Loucy (cell line): ENCODE results near the gene JOSD2.

ENCODE experiments used
- H2AFZ ChIP-seq: fragments of 200-600 bp; sonication (generic); 2 replicates; pipeline ENCODE4 v1.6.0; 2016; ENCODE audit warnings: antibody characterized with exemption, mild to moderate bottlenecking, low read length, moderate library complexity
- H3F3A ChIP-seq: fragments of 200-600 bp; 2 replicates; pipeline ENCODE4 v1.6.0; 2016; ENCODE audit warnings: antibody characterized with exemption, low read depth, mild to moderate bottlenecking
- H3K27me3 ChIP-seq: fragments of 200-600 bp; sonication (generic); 2 replicates; pipeline ENCODE4 v1.6.1; 2014; ENCODE audit warnings: low read length, mild to moderate bottlenecking; ENCODE audit not compliant: insufficient read depth, poor library complexity, severe bottlenecking
- H3K36me3 ChIP-seq: fragments of 200-600 bp; sonication (generic); 2 replicates; pipeline ENCODE4 v1.6.1; 2016; ENCODE audit warnings: low read length; ENCODE audit not compliant: insufficient read depth
- H3K4me1 ChIP-seq: fragments of 200-600 bp; sonication (generic); 2 replicates; pipeline ENCODE4 v1.5.1; 2014; ENCODE audit warnings: low read length, mild to moderate bottlenecking; ENCODE audit not compliant: insufficient read depth, poor library complexity, severe bottlenecking
- H3K4me2 ChIP-seq: fragments of 200-600 bp; sonication (generic); 2 replicates; pipeline ENCODE4 v1.6.0; 2014; ENCODE audit warnings: antibody characterized with exemption, low read length, low read depth, mild to moderate bottlenecking; ENCODE audit not compliant: poor library complexity, severe bottlenecking
- H3K4me3 ChIP-seq: fragments of 200-600 bp; sonication (generic); 2 replicates; pipeline ENCODE4 v1.5.1; 2014; ENCODE audit warnings: low read length, mild to moderate bottlenecking, mixed read lengths; ENCODE audit not compliant: poor library complexity, severe bottlenecking
- H3K79me2 ChIP-seq: fragments of 200-600 bp; sonication (generic); 2 replicates; pipeline ENCODE4 v1.6.1; 2014; ENCODE audit warnings: low read length; ENCODE audit not compliant: insufficient read depth
- H3K9ac ChIP-seq: fragments of 200-600 bp; sonication (generic); 2 replicates; pipeline ENCODE4 v1.6.0; 2014; ENCODE audit warnings: mild to moderate bottlenecking, low read depth, low read length, moderate library complexity; ENCODE audit not compliant: poor library complexity, severe bottlenecking
- H3K9me2 ChIP-seq: fragments of 200-600 bp; sonication (generic); replicated peaks from 2 replicates; pipeline ENCODE4 v1.6.1; 2016; ENCODE audit warnings: low read depth, low read length, mixed read lengths
- H3K9me3 ChIP-seq: fragments of 200-600 bp; sonication (generic); 2 replicates; pipeline ENCODE4 v1.6.1; 2014; ENCODE audit warnings: mild to moderate bottlenecking, antibody characterized with exemption, low read length, low read depth; ENCODE audit not compliant: insufficient read depth
- H4K20me1 ChIP-seq: fragments of 200-600 bp; sonication (generic); 2 replicates; pipeline ENCODE4 v1.6.0; 2014; ENCODE audit warnings: antibody characterized with exemption, low read length, mild to moderate bottlenecking; ENCODE audit not compliant: insufficient read depth, poor library complexity, severe bottlenecking
- CTCF ChIP-seq: fragments of 200-600 bp; sonication (generic); conservative IDR thresholded peaks from 2 replicates; pipeline ENCODE4 v1.5.1; 2014; ENCODE audit warnings: mild to moderate bottlenecking, antibody characterized with exemption, low read length
- EZH2phosphoT487 ChIP-seq: fragments of 200-600 bp; IDR thresholded peaks from 2 replicates; pipeline ENCODE4 v1.6.1; 2018; ENCODE audit warnings: antibody characterized with exemption, mild to moderate bottlenecking, moderate library complexity, borderline replicate concordance

Gene JOSD2, protein sequence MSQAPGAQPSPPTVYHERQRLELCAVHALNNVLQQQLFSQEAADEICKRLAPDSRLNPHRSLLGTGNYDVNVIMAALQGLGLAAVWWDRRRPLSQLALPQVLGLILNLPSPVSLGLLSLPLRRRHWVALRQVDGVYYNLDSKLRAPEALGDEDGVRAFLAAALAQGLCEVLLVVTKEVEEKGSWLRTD

DNA sequence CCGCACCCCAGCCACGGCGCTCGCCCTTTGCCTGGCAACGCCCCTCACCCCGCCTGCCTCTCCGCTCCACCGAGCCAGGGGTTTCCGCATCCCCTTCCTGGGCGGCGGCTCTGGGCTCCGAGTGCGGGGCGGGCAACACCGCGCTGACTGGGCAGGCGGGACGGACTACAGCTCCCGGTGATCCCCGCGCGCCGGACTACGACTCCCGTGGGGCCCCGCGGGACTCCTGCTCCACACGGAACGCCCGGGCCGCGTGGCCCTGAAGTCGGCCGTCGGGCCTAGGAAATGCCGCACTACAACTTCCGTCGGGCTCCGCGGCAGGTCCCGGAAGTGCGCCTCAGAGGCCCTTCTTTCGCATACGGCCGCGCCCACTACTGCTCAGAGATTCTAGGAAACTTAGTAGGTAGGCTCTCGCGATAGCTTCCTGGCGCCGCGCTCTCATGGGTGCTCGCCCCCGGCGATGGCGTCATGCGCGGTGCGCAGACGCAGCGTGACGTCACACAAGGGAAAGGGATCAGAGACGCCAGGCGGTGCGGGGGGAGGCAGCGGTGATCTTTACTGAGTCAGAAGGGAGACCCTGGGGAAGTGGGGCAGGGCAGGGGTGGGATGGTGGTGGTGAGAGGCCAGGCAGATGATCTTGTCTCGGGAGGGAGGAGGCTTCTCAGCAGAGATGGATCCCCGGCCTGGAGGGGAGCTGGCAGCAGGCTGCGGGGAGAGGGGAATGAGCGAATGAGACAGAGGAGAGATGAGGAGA, at the start of gene JOSD2:
TSS of gene JOSD2 (minus strand) at position 123 of the 754 bp plus-strand sequence. CDS start 760 bp downstream, outside the sequence.
- peak within 1 kb of the TSS; percentile 77 for H3K9ac ChIP-seq
- H3F3A ChIP-seq, result no peaks in the 10 kb centered on the region
- H3K36me3 ChIP-seq, result no peaks in the 10 kb centered on the region
- H3K27me3 ChIP-seq, result no peaks in the 10 kb centered on the region
- H2AFZ ChIP-seq, result peak within 1 kb of the TSS; percentile 78
- peak within 1 kb of the TSS; percentile 71 for H3K4me2 ChIP-seq
- no peaks in the 10 kb centered on the region for H3K9me2 ChIP-seq
- peak within 1 kb of the TSS; percentile 78 for H3K4me3 ChIP-seq
- TF ChIP-seq EZH2phosphoT487, result no peak
- no peaks in the 10 kb centered on the region for H3K79me2 ChIP-seq
- peaks cover 8% of the 10 kb centered on the region for H3K4me1 ChIP-seq
- no peaks in the 10 kb centered on the region for H4K20me1 ChIP-seq
- no peaks in the 10 kb centered on the region for H3K9me3 ChIP-seq

- Histone ChIP-seq H3F3A (no peaks in the 10 kb centered on the region), H2AFZ (no peak overlapping the region), H3K4me2 (no peak overlapping the region), H3K4me3 (no peak overlapping the region), H3K27me3 (no peaks in the 10 kb centered on the region), H3K9me3 (no peaks in the 10 kb centered on the region), H3K36me3 (no peaks in the 10 kb centered on the region), H3K4me1 (peaks cover 13% of the 10 kb centered on the region), H3K79me2 (no peaks in the 10 kb centered on the region), H3K9me2 (no peaks in the 10 kb centered on the region), H3K9ac (no peak overlapping the region), H4K20me1 (no peaks in the 10 kb centered on the region)
- no peak for TF ChIP-seq EZH2phosphoT487
- TF ChIP-seq CTCF, result no peak
These were observed 48.6 kb upstream of the JOSD2 start for GRCh38 chr19:50559636-50560035.

GRCh38 chr19:50558449-50558848, 47.5 kb upstream of the JOSD2 start:
- H3K4me2 ChIP-seq, result no peak overlapping the region
- no peak overlapping the region for H2AFZ ChIP-seq
- no peaks in the 10 kb centered on the region for H3F3A ChIP-seq
- peaks cover 13% of the 10 kb centered on the region for H3K4me1 ChIP-seq
- no peak overlapping the region for H3K9ac ChIP-seq
- H3K9me2 ChIP-seq, result no peaks in the 10 kb centered on the region
- H3K4me3 ChIP-seq, result no peak overlapping the region
- no peaks in the 10 kb centered on the region for H3K36me3 ChIP-seq
- no peaks in the 10 kb centered on the region for H3K79me2 ChIP-seq
- TF ChIP-seq EZH2phosphoT487 (no peak), CTCF (no peak)
- H3K27me3 ChIP-seq, result no peaks in the 10 kb centered on the region
- no peaks in the 10 kb centered on the region for H3K9me3 ChIP-seq
- no peaks in the 10 kb centered on the region for H4K20me1 ChIP-seq
